IMR-90 (cell line): ENCODE results near the gene RAPGEF2. TPM values are rescaled to one million over a fixed set of nuclear protein-coding genes. Genes with fewer than 3 reads are reported as not detected.

Experiments used
- ATAC-seq: fragments of 200-7000 bp; cut with Tn5 transposase; 2 replicates; pipeline ENCODE4 v1.9.1; 2020; ENCODE audit warnings: low read depth, mild to moderate bottlenecking, moderate library complexity
- BruUV-seq: library from RNA; stranded (reverse); fragments of 400-500 nt; replicated peaks from 2 replicates; lab custom pipeline; 2021; lab: Mats Ljungman, UMichigan
- CTCF ChIA-PET: fragments of 300-600 bp; formaldehyde crosslinking; extraction: SDS; loops from one replicate; lab custom pipeline; 2021; ENCODE audit warnings: antibody characterized with exemption; lab: Yijun Ruan, JAX
- POLR2A ChIA-PET: fragments of 300-600 bp; sonication (Branson Sonifier 250); formaldehyde crosslinking; loops from one replicate; lab custom pipeline; 2022; ENCODE audit warnings: antibody characterized with exemption; ENCODE audit not compliant: unreplicated experiment; lab: Charles Lee
- DNase-seq: peaks from one replicate; pipeline ENCODE4 v3.0.0; 2013
- H2AFZ ChIP-seq: replicated peaks from 2 replicates; pipeline ENCODE3; 2013; ENCODE audit warnings: low read length, mild to moderate bottlenecking; ENCODE audit not compliant: poor library complexity
- H2AK5ac ChIP-seq: 2 replicates; pipeline ENCODE4 v1.6.1; 2013; ENCODE audit warnings: low read depth, low read length, inconsistent platforms
- H2AK9ac ChIP-seq: replicated peaks from 2 replicates; pipeline ENCODE3; 2013; ENCODE audit warnings: mild to moderate bottlenecking, low read depth, low read length, moderate library complexity; ENCODE audit not compliant: poor library complexity
- H2BK120ac ChIP-seq: 2 replicates; pipeline ENCODE4 v1.6.1; 2013; ENCODE audit warnings: low read depth, low read length, inconsistent platforms
- H2BK15ac ChIP-seq: 3 replicates; pipeline ENCODE4 v1.6.1; 2013; ENCODE audit warnings: low read depth, low read length, inconsistent platforms
- H2BK20ac ChIP-seq: 2 replicates; pipeline ENCODE4 v1.6.1; 2013; ENCODE audit warnings: low read depth, mild to moderate bottlenecking, inconsistent platforms, low read length, moderate library complexity
- H2BK5ac ChIP-seq: 2 replicates; pipeline ENCODE4 v1.6.1; 2013; ENCODE audit warnings: mild to moderate bottlenecking, low read depth, low read length, inconsistent platforms; ENCODE audit not compliant: poor library complexity, severe bottlenecking
- H3K14ac ChIP-seq: replicated peaks from 2 replicates; pipeline ENCODE4 v1.6.1; 2013; ENCODE audit warnings: low read depth, low read length, inconsistent platforms
- H3K18ac ChIP-seq: 2 replicates; pipeline ENCODE4 v1.6.1; 2013; ENCODE audit warnings: low read depth, low read length, control low read depth
- H3K23ac ChIP-seq: 2 replicates; pipeline ENCODE4 v1.6.1; 2013; ENCODE audit warnings: low read depth, low read length, inconsistent platforms
- H3K27ac ChIP-seq: 2 replicates; pipeline ENCODE4 v1.5.1; 2013; ENCODE audit warnings: mild to moderate bottlenecking, control low read depth, low read length; ENCODE audit not compliant: insufficient read depth
- H3K27me3 ChIP-seq: 2 replicates; pipeline ENCODE4 v1.6.1; 2013; ENCODE audit warnings: low read length; ENCODE audit not compliant: control insufficient read depth, insufficient read depth
- H3K36me3 ChIP-seq: 2 replicates; pipeline ENCODE4 v1.6.1; 2013; ENCODE audit warnings: low read length, mixed read lengths; ENCODE audit not compliant: control insufficient read depth, insufficient read depth
- H3K4ac ChIP-seq: 2 replicates; pipeline ENCODE4 v1.6.1; 2013; ENCODE audit warnings: low read depth, low read length, inconsistent platforms
- H3K4me1 ChIP-seq: 2 replicates; pipeline ENCODE4 v1.6.1; 2013; ENCODE audit warnings: low read length, mixed read lengths; ENCODE audit not compliant: control insufficient read depth, insufficient read depth
- H3K4me2 ChIP-seq: 2 replicates; pipeline ENCODE4 v1.6.1; 2013; ENCODE audit warnings: low read depth, mild to moderate bottlenecking, control low read depth, low read length, moderate library complexity
- H3K4me3 ChIP-seq: 2 replicates; pipeline ENCODE4 v1.5.1; 2013; ENCODE audit warnings: low read depth, mild to moderate bottlenecking, control low read depth, low read length, moderate library complexity; ENCODE audit not compliant: insufficient read depth
- H3K56ac ChIP-seq: 2 replicates; pipeline ENCODE4 v1.6.1; 2013; ENCODE audit warnings: low read length, inconsistent platforms; ENCODE audit not compliant: insufficient read depth; ENCODE audit errors: extremely low read depth
- H3K79me1 ChIP-seq, 2 experiments: 2 replicates each; pipeline ENCODE4 v1.6.1; 2013; ENCODE audit warnings: low read length in 2 of 2, inconsistent platforms in 1 of 2, low read depth in 1 of 2
- H3K9ac ChIP-seq: 2 replicates; pipeline ENCODE4 v1.6.1; 2013; ENCODE audit warnings: low read depth, low read length, control low read depth
- H3K9me1 ChIP-seq: 2 replicates; pipeline ENCODE4 v1.6.1; 2013; ENCODE audit warnings: low read length, inconsistent platforms; ENCODE audit not compliant: insufficient read depth
- H3K9me3 ChIP-seq: 2 replicates; pipeline ENCODE4 v1.6.1; 2013; ENCODE audit warnings: low read length; ENCODE audit not compliant: control insufficient read depth, insufficient read depth
- H4K20me1 ChIP-seq: 2 replicates; pipeline ENCODE4 v1.6.1; 2013; ENCODE audit warnings: low read length, inconsistent platforms; ENCODE audit not compliant: insufficient read depth
- H4K5ac ChIP-seq: 2 replicates; pipeline ENCODE4 v1.6.1; 2013; ENCODE audit warnings: mild to moderate bottlenecking, low read depth, low read length, control low read depth
- H4K8ac ChIP-seq, 2 experiments: 2 replicates each; pipeline ENCODE4 v1.6.1; 2013; ENCODE audit warnings: low read depth in 2 of 2, low read length in 2 of 2, control low read depth in 1 of 2, inconsistent platforms in 1 of 2
- H4K91ac ChIP-seq: 2 replicates; pipeline ENCODE4 v1.6.1; 2013; ENCODE audit warnings: low read depth, low read length, inconsistent platforms; ENCODE audit not compliant: insufficient read depth
- BHLHE40 ChIP-seq: fragments of 150-350 bp; IDR thresholded peaks from 2 replicates; pipeline ENCODE4 v1.6.1; 2016; ENCODE audit warnings: mild to moderate bottlenecking, low read depth, low read length
- CHD1 ChIP-seq: IDR thresholded peaks from 2 replicates; pipeline ENCODE4 v1.6.1; 2012; ENCODE audit warnings: low read depth, low read length, improper control_type of control experiment
- ELK1 ChIP-seq: fragments of 150-350 bp; IDR thresholded peaks from 2 replicates; pipeline ENCODE4 v1.6.1; 2016; ENCODE audit warnings: low read depth, mild to moderate bottlenecking, low read length, moderate library complexity, borderline replicate concordance
- FOS ChIP-seq: fragments of 150-350 bp; IDR thresholded peaks from 2 replicates; pipeline ENCODE4 v1.6.1; 2016; ENCODE audit warnings: low read depth, low read length
- MAFK ChIP-seq: IDR thresholded peaks from 2 replicates; pipeline ENCODE4 v1.6.1; 2012; ENCODE audit warnings: low read depth, low read length, improper control_type of control experiment
- MAZ ChIP-seq: IDR thresholded peaks from 2 replicates; pipeline ENCODE4 v1.6.1; 2012; ENCODE audit warnings: low read depth, mild to moderate bottlenecking, low read length, improper control_type of control experiment, moderate library complexity, borderline replicate concordance
- MXI1 ChIP-seq: IDR thresholded peaks from 2 replicates; pipeline ENCODE4 v1.6.1; 2012; ENCODE audit warnings: low read depth, mild to moderate bottlenecking, low read length, moderate library complexity, borderline replicate concordance
- NFE2L2 ChIP-seq: fragments of 150-350 bp; IDR thresholded peaks from 2 replicates; pipeline ENCODE4 v1.6.1; 2016; ENCODE audit warnings: low read depth, mild to moderate bottlenecking, low read length
- POLR2A ChIP-seq: IDR thresholded peaks from 2 replicates; pipeline ENCODE4 v1.6.1; 2012; ENCODE audit warnings: mild to moderate bottlenecking, low read depth, low read length
- RFX5 ChIP-seq: IDR thresholded peaks from 2 replicates; pipeline ENCODE4 v1.8.0; 2012; ENCODE audit warnings: low read depth, mild to moderate bottlenecking, low read length, moderate library complexity
- USF2 ChIP-seq: fragments of 150-350 bp; IDR thresholded peaks from 2 replicates; pipeline ENCODE4 v1.6.1; 2017; ENCODE audit warnings: mild to moderate bottlenecking, antibody characterized with exemption, low read length, low read depth
- WGBS, 2 experiments: methylation state at CpG; one replicate each; pipeline versions ENCODE4 v1.1.5 to v1.1.7; 2013; ENCODE audit warnings: missing lambda C conversion rate in 2 of 2; ENCODE audit not compliant: insufficient read length in 1 of 2; ENCODE audit errors: extremely low coverage in 2 of 2; 5-methylcytosine and 5-hydroxymethylcytosine counted together
- dilution Hi-C: fragments of 300-500 bp; cut with HindIII; formaldehyde crosslinking; loops from one replicate; pipeline ENCODE4 v1.14.3; 2018; ENCODE audit warnings: low sequenced_read_pairs; ENCODE audit not compliant: unreplicated experiment
- in situ Hi-C: fragments of 300-500 bp; cut with MboI; formaldehyde crosslinking; loops from 3 replicates; pipeline ENCODE4 v1.14.3; 2019; ENCODE audit warnings: low sequenced_read_pairs, inconsistent platforms, mixed read lengths
- intact Hi-C: fragments of 100-400 bp; cut with micrococcal nuclease; formaldehyde crosslinking; loops from 2 replicates; pipeline ENCODE4 v1.10.0; 2022
- polyA plus RNA-seq, 3 experiments: library from polyadenylated mRNA; depleted of rRNA; stranded (reverse); fragments of >200 nt; gene quantifications; 2 replicates each; pipeline ENCODE4 v1.2.3, GENCODE V29; 2012; ENCODE audit warnings: low replicate concordance in 1 of 3
- total RNA-seq: library from RNA; depleted of rRNA; stranded (reverse); fragments of >200 nt; gene quantifications from 2 replicates; pipeline ENCODE4 v1.2.3, GENCODE V29; 2012

RAPGEF2 gene
- total and polyA plus RNA-seq, 2 of the 4 experiments (the other 2 are of a cell fraction), result 27.6 to 109 TPM

GRCh38 chr4:159305129-159305528, 202.2 kb downstream of the RAPGEF2 start:
- H4K91ac ChIP-seq, result no peak overlapping the region
- no peak for ATAC-seq
- TF ChIP-seq ELK1 (no peak), MXI1 (no peak), USF2 (no peak), CHD1 (no peak), NFE2L2 (no peak), FOS (no peak), RFX5 (no peak), MAZ (no peak), MAFK (no peak), POLR2A (no peak), BHLHE40 (no peak)
- H4K20me1 ChIP-seq, result no peaks in the 10 kb centered on the region
- H2BK5ac ChIP-seq, result no peak overlapping the region
- H3K4ac ChIP-seq, result no peak overlapping the region
- H2BK120ac ChIP-seq, result no peak overlapping the region
- peaks cover 2% of the 10 kb centered on the region; the same call in 1 of the 2 replicates for H3K4me1 ChIP-seq
- no peak overlapping the region for H2BK15ac ChIP-seq
- H4K5ac ChIP-seq, result no peak overlapping the region
- H4K8ac ChIP-seq, result no peak overlapping the region
- H3K4me2 ChIP-seq, result no peak overlapping the region
- BruUV-seq, result no TSS peak
- no peak overlapping the region for H3K9ac ChIP-seq
- peaks cover 2% of the 10 kb centered on the region; the same call in 1 of the 2 replicates for H3K9me1 ChIP-seq
- in situ Hi-C loops (no loop called here), intact Hi-C loops (loop anchor here (5.0 kb wide), 2 partner anchors 68 to 203 kb away; partner anchors contain the start of gene RAPGEF2), dilution Hi-C loops (no loop called here)
- H3K9me3 ChIP-seq, result no peaks in the 10 kb centered on the region
- peaks cover 22 to 38% of the 10 kb centered on the region in 2 experiments for H3K79me1 ChIP-seq
- H2BK20ac ChIP-seq, result no peak overlapping the region
- no peak overlapping the region for H3K56ac ChIP-seq
- WGBS, 2 experiments, result no CpG with 5 or more reads among the region's 2 CpGs
- H3K14ac ChIP-seq, result no peak overlapping the region
- no peak overlapping the region for H2AK9ac ChIP-seq
- peaks cover 2% of the 10 kb centered on the region; the same call in 1 of the 2 replicates for H3K36me3 ChIP-seq
- no peak overlapping the region for H3K23ac ChIP-seq
- H3K4me3 ChIP-seq, result no peak overlapping the region
- CTCF ChIA-PET, result interaction anchor here (0.6 kb wide), 1 partner anchor 630 kb away, joined by 3 read pairs; no protein-coding TSS in a partner anchor
- no peak overlapping the region for H2AFZ ChIP-seq
- DNase-seq, result no peak
- H2AK5ac ChIP-seq, result no peak overlapping the region
- no peaks in the 10 kb centered on the region for H3K27me3 ChIP-seq
- no peak overlapping the region for H3K18ac ChIP-seq
- POLR2A ChIA-PET, result no interaction called here
- no peak overlapping the region for H3K27ac ChIP-seq
